GM12874 (cell line): ENCODE data around the gene RHOT2.
A peak's percentile ranks its signal among the peaks of the same experiment; 100 is the strongest.

ENCODE experiments used
- CTCF ChIP-seq: IDR thresholded peaks from 2 replicates; pipeline ENCODE4 v1.5.1; 2011; ENCODE audit warnings: low read depth, mild to moderate bottlenecking, control low read depth, low read length, moderate library complexity; ENCODE audit not compliant: insufficient read depth

Gene RHOT2

GRCh38 chr16:674214-674881, 6.4 kb downstream of the RHOT2 start:
- no peak for TF ChIP-seq CTCF

- 0 out of 2 replicates have a peak, but pooled peaks have one; percentile 1 for TF ChIP-seq CTCF
Measured at GRCh38 chr16:674968-675883, 7.3 kb downstream of the RHOT2 start, which contains the start of gene RHBDL1. Gene RHBDL1, plus strand, starts transcription at chr16:675671. Its CDS starts 120 bp downstream, at chr16:675791.

GRCh38 chr16:675884-676564, 8.1 kb downstream of the RHOT2 start:
- TF ChIP-seq CTCF = no peak

GRCh38 chr16:676565-676902, 8.6 kb downstream of the RHOT2 start:
- TF ChIP-seq CTCF = no peak

- TF ChIP-seq CTCF = no peak
Measured at GRCh38 chr16:676913-677312, 9.0 kb downstream of the RHOT2 start.

GRCh38 chr16:677316-678190, 9.6 kb downstream of the RHOT2 start:
- no peak for TF ChIP-seq CTCF
